Neural crest cell (in vitro differentiated cells): ENCODE data around the gene AP1M2. TPM values are rescaled to one million over a fixed set of nuclear protein-coding genes. Genes with fewer than 3 reads are reported as not detected.

Experiments
- DNase-seq: peaks from one replicate; pipeline ENCODE4 v3.0.0; 2021; ENCODE audit warnings: low read depth, mixed read lengths, low spot score
- H3K27ac Mint-ChIP-seq: one replicate; pipeline ENCODE4 v1.8.0; 2021; ENCODE audit warnings: mild to moderate bottlenecking, mixed read lengths; ENCODE audit not compliant: unreplicated experiment
- H3K27me3 Mint-ChIP-seq: 2 replicates; pipeline ENCODE4 v1.8.0; 2021; ENCODE audit warnings: low read depth, mild to moderate bottlenecking, mixed read lengths
- H3K36me3 Mint-ChIP-seq: 2 replicates; pipeline ENCODE4 v1.8.0; 2021; ENCODE audit warnings: low read depth, mild to moderate bottlenecking, mixed read lengths
- H3K4me1 Mint-ChIP-seq: 2 replicates; pipeline ENCODE4 v1.8.0; 2021; ENCODE audit warnings: mixed read lengths
- H3K4me3 Mint-ChIP-seq: one replicate; pipeline ENCODE4 v1.8.0; 2021; ENCODE audit warnings: mild to moderate bottlenecking, mixed read lengths
- H3K9me3 Mint-ChIP-seq: 2 replicates; pipeline ENCODE4 v1.8.0; 2021; ENCODE audit warnings: mixed read lengths
- total RNA-seq: library from RNA; stranded (reverse); gene quantifications from 2 replicates; pipeline ENCODE4 v1.2.1, GENCODE V29; 2021
- TF ChIP-seq, protein P1 (sequence below): fragments of 200-600 bp; sonication (generic); conservative IDR thresholded peaks from 2 replicates; pipeline ENCODE4 v1.5.0; 2021; ENCODE audit warnings: antibody characterized with exemption, mild to moderate bottlenecking

The AP1M2 gene
- total RNA-seq, 1 donor from 2014 or later, result not detected

DNA sequence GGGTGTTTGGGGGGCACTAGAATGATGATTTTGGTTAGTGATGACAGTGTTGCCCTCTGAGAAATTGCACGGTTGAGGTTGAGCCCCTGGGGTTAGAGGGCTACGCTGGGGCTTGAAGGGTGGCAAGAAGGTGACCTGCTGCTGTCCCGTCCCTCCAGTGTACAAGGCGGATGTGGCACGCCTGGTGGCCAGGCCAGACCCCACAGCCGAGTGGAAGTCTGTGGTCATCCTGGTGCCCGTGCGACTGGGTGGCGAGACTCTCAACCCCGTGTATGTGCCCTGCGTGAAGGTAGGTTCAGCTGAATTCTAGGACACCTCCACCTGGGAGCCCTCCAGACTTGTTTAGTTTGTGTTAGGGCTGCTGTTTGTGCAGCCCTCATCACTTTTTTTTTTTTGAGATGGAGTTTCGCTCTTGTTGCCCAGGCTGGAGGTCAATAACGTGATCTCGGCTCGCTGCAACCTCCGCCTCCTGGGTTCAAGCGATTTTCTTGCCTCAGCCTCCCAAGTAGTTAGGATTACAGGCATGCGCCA lies 38.3 kb downstream of the AP1M2 start:
- Mint-ChIP-seq H3K4me1 (peaks cover 10% of the 10 kb centered on the region), H3K27ac (no peak overlapping the region), H3K4me3 (peak overlapping the region; percentile 41), H3K36me3 (peaks cover 3% of the 10 kb centered on the region), H3K27me3 (no peaks in the 10 kb centered on the region), H3K9me3 (no peaks in the 10 kb centered on the region)
- no peak for DNase-seq
- TF ChIP-seq, protein P1, sequence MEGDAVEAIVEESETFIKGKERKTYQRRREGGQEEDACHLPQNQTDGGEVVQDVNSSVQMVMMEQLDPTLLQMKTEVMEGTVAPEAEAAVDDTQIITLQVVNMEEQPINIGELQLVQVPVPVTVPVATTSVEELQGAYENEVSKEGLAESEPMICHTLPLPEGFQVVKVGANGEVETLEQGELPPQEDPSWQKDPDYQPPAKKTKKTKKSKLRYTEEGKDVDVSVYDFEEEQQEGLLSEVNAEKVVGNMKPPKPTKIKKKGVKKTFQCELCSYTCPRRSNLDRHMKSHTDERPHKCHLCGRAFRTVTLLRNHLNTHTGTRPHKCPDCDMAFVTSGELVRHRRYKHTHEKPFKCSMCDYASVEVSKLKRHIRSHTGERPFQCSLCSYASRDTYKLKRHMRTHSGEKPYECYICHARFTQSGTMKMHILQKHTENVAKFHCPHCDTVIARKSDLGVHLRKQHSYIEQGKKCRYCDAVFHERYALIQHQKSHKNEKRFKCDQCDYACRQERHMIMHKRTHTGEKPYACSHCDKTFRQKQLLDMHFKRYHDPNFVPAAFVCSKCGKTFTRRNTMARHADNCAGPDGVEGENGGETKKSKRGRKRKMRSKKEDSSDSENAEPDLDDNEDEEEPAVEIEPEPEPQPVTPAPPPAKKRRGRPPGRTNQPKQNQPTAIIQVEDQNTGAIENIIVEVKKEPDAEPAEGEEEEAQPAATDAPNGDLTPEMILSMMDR, result no peak

DNA sequence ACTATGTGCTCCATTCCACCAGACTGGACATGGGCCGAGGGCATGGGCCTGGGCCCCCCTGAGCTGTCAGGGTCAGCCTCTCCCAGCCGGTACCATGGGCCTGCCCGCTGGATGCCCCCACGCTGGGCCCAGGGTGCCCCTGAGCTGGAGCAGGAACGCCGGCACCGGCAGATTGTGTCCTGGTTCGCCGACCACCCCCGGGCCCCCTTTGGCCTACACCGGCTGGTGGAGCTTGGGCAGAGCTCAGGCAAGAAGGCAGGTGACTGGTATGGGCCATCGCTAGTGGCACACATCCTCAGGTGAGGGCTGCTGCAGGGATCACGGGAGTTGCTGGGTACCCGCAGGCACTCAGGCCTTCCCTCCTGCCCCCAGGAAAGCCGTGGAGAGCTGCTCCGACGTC lies 40.3 kb downstream of the AP1M2 start:
- no peak for DNase-seq
- peaks cover 10% of the 10 kb centered on the region for H3K4me1 Mint-ChIP-seq
- no peaks in the 10 kb centered on the region for H3K36me3 Mint-ChIP-seq
- no peaks in the 10 kb centered on the region for H3K27me3 Mint-ChIP-seq
- H3K4me3 Mint-ChIP-seq, result no peak overlapping the region
- H3K9me3 Mint-ChIP-seq, result no peaks in the 10 kb centered on the region
- no peak overlapping the region for H3K27ac Mint-ChIP-seq
- TF ChIP-seq, protein P1, result no peak

DNA sequence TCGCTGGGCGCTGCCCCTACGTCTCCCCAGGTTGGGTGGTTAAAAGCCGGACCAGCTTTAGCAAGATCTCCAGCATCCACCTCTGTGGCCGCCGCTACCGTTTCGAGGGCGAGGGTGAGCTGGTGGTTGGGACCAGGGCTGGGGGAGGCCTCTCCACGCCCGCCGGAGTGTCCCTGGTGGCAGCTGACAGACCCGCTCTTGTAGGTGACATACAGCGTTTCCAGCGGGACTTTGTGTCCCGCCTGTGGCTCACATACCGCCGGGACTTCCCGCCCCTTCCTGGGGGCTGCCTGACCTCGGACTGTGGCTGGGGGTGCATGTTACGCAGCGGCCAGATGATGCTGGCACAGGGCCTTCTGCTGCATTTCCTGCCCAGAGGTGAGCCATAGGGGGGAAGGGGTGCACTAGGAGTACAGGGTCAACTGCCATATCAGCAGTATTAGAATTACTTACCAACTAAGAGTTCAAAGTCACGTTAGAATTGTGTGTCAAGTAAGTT lies 42.3 kb downstream of the AP1M2 start:
- H3K4me3 Mint-ChIP-seq, result peak overlapping the region; percentile 91
- H3K9me3 Mint-ChIP-seq, result no peaks in the 10 kb centered on the region
- no peaks in the 10 kb centered on the region for H3K36me3 Mint-ChIP-seq
- TF ChIP-seq, protein P1, result no peak
- peaks cover 3% of the 10 kb centered on the region for H3K27me3 Mint-ChIP-seq
- peaks cover 10% of the 10 kb centered on the region for H3K4me1 Mint-ChIP-seq
- no peak overlapping the region for H3K27ac Mint-ChIP-seq
- DNase-seq, result no peak

DNA sequence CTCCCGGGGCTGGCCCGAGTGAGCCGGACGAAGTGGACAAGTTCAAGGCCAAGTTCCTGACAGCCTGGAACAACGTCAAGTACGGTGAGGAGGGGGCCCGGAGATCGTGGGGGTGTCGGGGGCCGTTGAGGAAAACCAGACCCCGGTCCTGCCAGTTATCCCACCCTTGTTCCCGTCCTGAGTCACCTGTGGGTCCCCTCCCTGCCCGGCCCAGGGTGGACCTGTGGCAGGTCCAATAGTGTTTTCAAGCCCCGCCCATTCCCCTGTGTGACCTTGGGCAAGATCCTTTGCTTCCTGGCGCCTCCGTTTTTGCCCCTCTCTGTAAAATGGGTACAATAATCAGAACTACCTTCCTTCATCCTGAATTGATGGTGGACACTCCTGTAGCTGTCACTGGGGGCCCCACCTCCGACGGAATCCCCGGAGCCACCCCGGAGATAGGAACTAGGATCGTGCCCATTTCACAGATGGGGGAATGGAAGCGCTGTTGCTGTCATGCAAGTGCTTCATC lies 42.8 kb downstream of the AP1M2 start:
- H3K36me3 Mint-ChIP-seq, result no peaks in the 10 kb centered on the region
- DNase-seq, result no peak

DNA sequence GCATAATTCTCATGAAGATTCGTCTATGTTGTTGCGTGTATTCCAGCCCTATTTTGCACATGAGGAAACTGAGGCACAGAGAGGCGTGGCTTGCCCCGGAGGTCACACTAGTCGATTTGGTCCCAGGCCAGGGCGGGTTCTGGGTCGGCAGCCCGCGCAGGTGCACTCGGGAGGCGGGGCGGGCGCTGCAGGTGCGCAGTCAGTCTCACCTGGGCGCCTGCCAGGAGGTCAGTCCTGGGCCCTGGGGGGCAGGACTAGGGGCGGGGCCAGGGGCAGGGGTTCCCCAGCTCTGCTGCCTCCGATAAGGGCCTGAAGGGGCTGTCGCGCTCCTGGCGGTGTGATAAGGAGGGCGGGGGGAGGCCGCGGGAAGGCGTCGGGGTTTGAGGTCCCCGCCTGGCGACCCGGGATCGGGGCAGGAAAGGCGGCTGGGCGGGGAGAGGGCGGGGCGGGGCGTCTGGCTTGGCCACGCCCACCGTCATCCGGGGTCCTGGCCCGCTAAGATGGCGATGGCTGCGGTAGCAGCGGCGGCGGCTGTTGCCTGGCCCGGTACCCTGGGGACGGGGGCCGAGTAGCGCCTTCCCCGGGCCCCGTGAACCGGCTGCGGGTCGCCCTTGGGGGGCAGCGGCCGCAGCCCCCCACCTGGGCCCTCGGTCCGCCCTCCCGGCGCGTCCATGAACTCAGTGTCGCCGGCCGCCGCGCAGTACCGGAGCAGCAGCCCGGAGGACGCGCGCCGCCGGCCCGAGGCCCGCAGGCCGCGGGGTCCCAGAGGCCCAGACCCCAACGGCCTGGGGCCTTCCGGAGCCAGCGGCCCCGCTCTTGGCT lies 43.5 kb downstream of the AP1M2 start, which contains the start of gene ATG4D:
TSS of gene ATG4D (plus strand) at position 485 of the 822 bp plus-strand sequence. CDS start at position 672, 187 bp downstream.
- no peaks in the 10 kb centered on the region for H3K9me3 Mint-ChIP-seq
- H3K4me1 Mint-ChIP-seq, result peaks cover 10% of the 10 kb centered on the region

More for the DNA sequence above, 42.8 kb downstream of the AP1M2 start:
- peak overlapping the region; percentile 91 for H3K4me3 Mint-ChIP-seq
- peaks cover 10% of the 10 kb centered on the region for H3K4me1 Mint-ChIP-seq
- no peaks in the 10 kb centered on the region for H3K9me3 Mint-ChIP-seq
- TF ChIP-seq, protein P1, result no peak
- H3K27ac Mint-ChIP-seq, result peak overlapping the region; percentile 72
- peaks cover 3% of the 10 kb centered on the region for H3K27me3 Mint-ChIP-seq

More for the DNA sequence above, 43.5 kb downstream of the AP1M2 start, which contains the start of gene ATG4D:
- TF ChIP-seq, protein P1, result no peak
- Mint-ChIP-seq H3K36me3 (no peaks in the 10 kb centered on the region), H3K27me3 (peaks cover 7% of the 10 kb centered on the region), H3K4me3 (peak within 1 kb of the TSS; percentile 91), H3K27ac (peak within 1 kb of the TSS; percentile 72)
- DNase-seq, result peak; percentile 75
